Kidney (tissue), 14 donors: Measurements from ENCODE around the gene ZNF879. TPM values are rescaled to one million over a fixed set of nuclear protein-coding genes. Genes with fewer than 3 reads are reported as not detected.

Experiments used
- DNase-seq, 5 donors: peaks; one replicate each; pipeline ENCODE4 v3.0.0-alpha.2; 2013 to 2020
- FAIRE-seq: peaks from 2 replicates; lab custom pipeline; 2012; peaks lifted over from hg19 to GRCh38; lab: Jason Lieb, UNC
- H3K27ac ChIP-seq, 2 donors: one replicate each; pipeline ENCODE4 v1.7.0; 2013; ENCODE audit warnings: low read depth in 2 of 2, low read length in 2 of 2, inconsistent platforms in 1 of 2
- H3K27me3 ChIP-seq: one replicate; pipeline ENCODE4 v1.7.1; 2013; ENCODE audit warnings: low read length, inconsistent platforms; ENCODE audit not compliant: control insufficient read depth, insufficient read depth
- H3K36me3 ChIP-seq, 3 donors: one replicate each; pipeline versions ENCODE4 v1.7.0 to v1.7.1; 2013; ENCODE audit warnings: low read length in 3 of 3, control low read depth in 1 of 3, inconsistent platforms in 1 of 3; ENCODE audit not compliant: insufficient read depth in 3 of 3, control insufficient read depth in 2 of 3
- H3K4me1 ChIP-seq, 3 donors: one replicate each; pipeline versions ENCODE4 v1.7.0 to v1.7.1; 2013; ENCODE audit warnings: low read length in 3 of 3, inconsistent platforms in 1 of 3, low read depth in 1 of 3; ENCODE audit not compliant: control insufficient read depth in 2 of 3, insufficient read depth in 2 of 3
- H3K4me3 ChIP-seq, 3 donors: one replicate each; pipeline versions ENCODE4 v1.7.0 to v1.8.1; 2013; ENCODE audit warnings: low read length in 3 of 3, control low read depth in 1 of 3, inconsistent platforms in 1 of 3
- H3K9ac ChIP-seq, 3 donors: one replicate each; pipeline versions ENCODE4 v1.7.0 to v1.7.1; 2013; ENCODE audit warnings: low read length in 3 of 3, control low read depth in 1 of 3, inconsistent platforms in 1 of 3
- H3K9me3 ChIP-seq, 3 donors: one replicate each; pipeline versions ENCODE4 v1.7.0 to v1.7.1; 2013; ENCODE audit warnings: low read length in 3 of 3, control low read depth in 1 of 3, inconsistent platforms in 1 of 3; ENCODE audit not compliant: control insufficient read depth in 2 of 3, insufficient read depth in 1 of 3
- intact Hi-C: fragments of 100-400 bp; cut with DNase I; formaldehyde crosslinking; loops from one replicate; pipeline ENCODE4 v1.11.1; 2022
- polyA plus RNA-seq: library from polyadenylated mRNA; stranded (reverse); fragments of 350-450 nt; fragmentation: Illumina TruSeq; extraction: RNeasy Lipid Tissue Mini Kit (QIAGEN cat#74804); gene quantifications from one replicate; pipeline ENCODE4 v1.2.3, GENCODE V29; 2014; ENCODE audit warnings: low read depth, low replicate concordance; ENCODE audit not compliant: insufficient read depth
- total RNA-seq: library from RNA; stranded (reverse); fragmentation: NEBNext Ultra II Directional; extraction: Animal tissue kit (Norgen Biotek cat#: 25700); gene quantifications from one replicate; pipeline ENCODE4 v1.2.1, GENCODE V29; 2021
- TF ChIP-seq, protein P1 (sequence below): IDR thresholded peaks from 3 replicates; pipeline ENCODE4 v1.5.1; 2012; ENCODE audit warnings: mild to moderate bottlenecking, moderate library complexity, borderline replicate concordance; ENCODE audit not compliant: insufficient read depth; ENCODE audit errors: extremely low read depth
- donor health status: control.
- donor health status: control.
- donor health status: control.
- donor health status: control.
- donor health status: control.
- donor health status: DM: yes; HTN: yes; CAD: no.
- donor health status: Normal renal cell carcinoma (clear cell type).

Gene ZNF879
- total and polyA plus RNA-seq, 2 donors from 2014 or later: 2.2 to 4.3 TPM

DNA sequence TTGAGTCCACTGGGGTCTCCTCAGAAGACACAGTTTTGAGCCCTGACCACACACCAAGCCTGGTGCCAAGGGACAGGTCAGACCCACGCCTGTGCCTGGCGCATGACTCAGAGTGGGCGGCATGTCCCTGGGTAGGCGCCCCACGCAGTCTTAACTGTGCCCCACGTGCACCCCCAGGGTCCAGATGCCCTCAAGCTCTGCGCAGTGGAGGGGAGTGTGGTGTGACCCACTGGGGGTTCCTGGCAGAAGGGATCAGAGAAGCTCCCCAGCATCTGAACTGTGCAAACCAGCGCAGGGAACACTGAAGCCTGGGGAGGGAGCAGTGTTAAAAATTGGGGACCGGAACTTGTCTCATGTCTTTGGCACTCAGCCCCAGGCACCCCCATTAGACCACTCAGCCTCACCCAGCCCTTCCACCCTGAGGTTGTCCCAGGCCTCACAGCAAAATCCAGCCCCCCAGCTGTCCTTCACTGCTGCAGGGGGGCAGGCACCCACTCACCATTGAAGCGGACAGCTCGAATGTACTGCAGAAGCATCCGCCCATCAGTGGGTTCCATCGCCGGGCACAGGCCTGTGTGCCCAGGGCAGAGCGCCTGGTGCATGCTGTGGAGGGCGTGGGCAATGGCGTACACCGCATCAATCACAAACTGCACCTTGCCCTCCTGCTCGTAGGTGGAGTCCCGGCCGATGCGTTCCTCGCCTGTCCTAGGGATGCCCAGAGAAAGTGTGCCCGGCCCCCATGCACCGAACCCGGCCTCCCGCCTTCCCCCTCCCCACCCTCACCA is 35.0 kb upstream of the ZNF879 start:
- intact Hi-C loops: no loop called here
- no peak overlapping the region for H3K9ac ChIP-seq
- no peaks in the 10 kb centered on the region for H3K36me3 ChIP-seq
- H3K27me3 ChIP-seq: no peaks in the 10 kb centered on the region
- H3K4me3 ChIP-seq: no peak overlapping the region
- TF ChIP-seq, protein P1, sequence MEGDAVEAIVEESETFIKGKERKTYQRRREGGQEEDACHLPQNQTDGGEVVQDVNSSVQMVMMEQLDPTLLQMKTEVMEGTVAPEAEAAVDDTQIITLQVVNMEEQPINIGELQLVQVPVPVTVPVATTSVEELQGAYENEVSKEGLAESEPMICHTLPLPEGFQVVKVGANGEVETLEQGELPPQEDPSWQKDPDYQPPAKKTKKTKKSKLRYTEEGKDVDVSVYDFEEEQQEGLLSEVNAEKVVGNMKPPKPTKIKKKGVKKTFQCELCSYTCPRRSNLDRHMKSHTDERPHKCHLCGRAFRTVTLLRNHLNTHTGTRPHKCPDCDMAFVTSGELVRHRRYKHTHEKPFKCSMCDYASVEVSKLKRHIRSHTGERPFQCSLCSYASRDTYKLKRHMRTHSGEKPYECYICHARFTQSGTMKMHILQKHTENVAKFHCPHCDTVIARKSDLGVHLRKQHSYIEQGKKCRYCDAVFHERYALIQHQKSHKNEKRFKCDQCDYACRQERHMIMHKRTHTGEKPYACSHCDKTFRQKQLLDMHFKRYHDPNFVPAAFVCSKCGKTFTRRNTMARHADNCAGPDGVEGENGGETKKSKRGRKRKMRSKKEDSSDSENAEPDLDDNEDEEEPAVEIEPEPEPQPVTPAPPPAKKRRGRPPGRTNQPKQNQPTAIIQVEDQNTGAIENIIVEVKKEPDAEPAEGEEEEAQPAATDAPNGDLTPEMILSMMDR: no peak
- H3K4me1 ChIP-seq: no peaks in the 10 kb centered on the region
- H3K9me3 ChIP-seq: peaks cover 0 to 39% (median 7%) of the 10 kb centered on the region in 3 donors
- FAIRE-seq (no peak), DNase-seq (no peak)
- H3K27ac ChIP-seq: no peak overlapping the region

DNA sequence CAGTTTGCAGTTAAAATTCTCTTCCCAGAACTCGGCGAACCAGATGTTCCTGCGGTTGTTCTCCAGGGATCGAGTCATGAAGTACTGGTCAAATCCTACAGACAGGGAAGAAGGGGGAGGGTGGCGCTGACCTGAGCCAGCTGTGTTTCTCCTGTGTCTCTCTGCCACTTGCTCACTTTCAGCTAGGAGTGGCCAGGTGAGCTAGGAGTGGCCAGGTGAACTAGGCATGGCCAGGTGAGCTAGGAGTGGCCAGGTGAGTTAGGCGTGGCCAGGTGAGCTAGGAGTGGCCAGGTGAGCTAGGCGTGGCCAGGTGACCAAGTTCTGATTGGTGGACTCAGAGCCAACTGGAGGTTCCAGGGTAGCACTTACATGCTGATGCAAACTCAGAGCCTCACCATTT is 34.3 kb upstream of the ZNF879 start:
- Histone ChIP-seq H3K4me1 (no peaks in the 10 kb centered on the region), H3K4me3 (no peak overlapping the region), H3K27me3 (no peaks in the 10 kb centered on the region), H3K9me3 (peaks cover 0 to 35% (median 7%) of the 10 kb centered on the region in 3 donors), H3K9ac (no peak overlapping the region), H3K27ac (no peak overlapping the region), H3K36me3 (no peaks in the 10 kb centered on the region)
- no peak for DNase-seq
- FAIRE-seq: no peak
- intact Hi-C loops: no loop called here
- TF ChIP-seq, protein P1: no peak

DNA sequence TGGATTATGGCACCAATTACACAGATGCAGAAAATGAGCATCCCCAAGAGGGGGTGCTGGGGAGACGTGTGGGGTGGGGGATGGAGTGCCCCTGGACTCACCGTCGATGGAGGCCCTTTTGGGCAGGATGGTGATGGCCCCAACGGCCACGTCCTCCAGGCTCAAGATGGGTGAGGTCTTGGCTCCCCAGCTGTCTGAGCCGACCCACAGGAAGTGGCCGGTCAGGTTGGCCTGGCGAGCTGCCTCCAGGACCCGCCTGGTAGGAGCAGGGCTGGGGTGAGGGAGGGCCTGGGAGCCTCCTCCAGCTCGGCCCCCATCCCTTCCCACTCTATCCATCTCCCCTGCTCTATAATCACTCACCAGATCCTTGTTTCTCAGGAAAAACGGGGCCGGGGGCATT is 33.1 kb upstream of the ZNF879 start:
- Histone ChIP-seq H3K4me3 (no peak overlapping the region), H3K9ac (no peak overlapping the region), H3K36me3 (no peaks in the 10 kb centered on the region), H3K4me1 (no peaks in the 10 kb centered on the region), H3K27ac (no peak overlapping the region), H3K27me3 (peaks cover 3% of the 10 kb centered on the region), H3K9me3 (peaks cover 0 to 29% (median 7%) of the 10 kb centered on the region in 3 donors)
- intact Hi-C loops: no loop called here
- FAIRE-seq (no peak), DNase-seq (no peak)
- TF ChIP-seq, protein P1: no peak
